Esophagus squamous epithelium (tissue), 4 donors: ENCODE data around the gene NPIPA7.
"Not testable (repeated sequence)": the region's sequence is repeated elsewhere in the genome, so short reads cannot be mapped to it uniquely, and the experiment has no call there.

Experiments used
- CTCF ChIP-seq, 6 experiments: fragments of 450-650 bp in 4 of 6; fragments of 200-600 bp in 2 of 6; sonication (generic) in 2 of 6; IDR thresholded peaks; one replicate each; pipeline ENCODE4 v1.5.1; 2016 to 2019; ENCODE audit warnings: antibody characterized with exemption in 6 of 6, mild to moderate bottlenecking in 4 of 6, moderate library complexity in 4 of 6
- POLR2A ChIP-seq, 4 donors: fragments of 450-650 bp; IDR thresholded peaks; one replicate each; pipeline ENCODE4 v1.6.1; 2017; ENCODE audit warnings: antibody characterized with exemption in 4 of 4, mild to moderate bottlenecking in 4 of 4, moderate library complexity in 3 of 4

- TF ChIP-seq CTCF, POLR2A (IDR thresholded peaks at IDR 0.05): not testable (repeated sequence)
These were observed 20.2 kb upstream of the NPIPA7 start for GRCh38 chr16:16358539-16359240.
